Parathyroid adenoma (tissue), 2 donors: ENCODE results near the gene VIPR2.

Experiments used
- H2AFZ ChIP-seq: fragments of 300-600 bp; sonication (generic); one replicate; pipeline ENCODE4 v1.7.0; 2017; ENCODE audit warnings: antibody characterized with exemption, mild to moderate bottlenecking
- H3K27ac ChIP-seq: fragments of 300-600 bp; sonication (generic); one replicate; pipeline ENCODE4 v1.7.0; 2017
- H3K27me3 ChIP-seq: fragments of 300-600 bp; sonication (generic); one replicate; pipeline ENCODE4 v1.7.0; 2017; ENCODE audit warnings: low read length; ENCODE audit not compliant: control insufficient read depth, insufficient read depth
- H3K36me3 ChIP-seq: fragments of 300-600 bp; sonication (generic); one replicate; pipeline ENCODE4 v1.7.0; 2017; ENCODE audit warnings: low read length; ENCODE audit not compliant: control insufficient read depth, insufficient read depth
- H3K4me1 ChIP-seq: fragments of 300-600 bp; sonication (generic); one replicate; pipeline ENCODE4 v1.7.0; 2017; ENCODE audit warnings: control low read depth
- H3K4me2 ChIP-seq: fragments of 300-600 bp; sonication (generic); one replicate; pipeline ENCODE4 v1.7.0; 2017; ENCODE audit warnings: low read length
- H3K4me3 ChIP-seq: fragments of 300-600 bp; sonication (generic); one replicate; pipeline ENCODE4 v1.7.0; 2017; ENCODE audit warnings: low read depth, low read length
- H3K79me2 ChIP-seq: fragments of 300-600 bp; sonication (generic); one replicate; pipeline ENCODE4 v1.7.0; 2017; ENCODE audit warnings: control low read depth
- H3K9ac ChIP-seq: fragments of 300-600 bp; sonication (generic); one replicate; pipeline ENCODE4 v1.7.0; 2017; ENCODE audit warnings: mild to moderate bottlenecking
- H3K9me3 ChIP-seq: fragments of 300-600 bp; sonication (generic); one replicate; pipeline ENCODE4 v1.7.0; 2017; ENCODE audit warnings: low read length; ENCODE audit not compliant: control insufficient read depth
- CTCF ChIP-seq: fragments of 300-600 bp; sonication (generic); IDR thresholded peaks from one replicate; pipeline ENCODE4 v1.7.0; 2017; ENCODE audit warnings: antibody characterized with exemption, mild to moderate bottlenecking
- donor health status: primary hyperparathyroidism.

The VIPR2 gene

GRCh38 chr7:159098424-159098786, 46.3 kb downstream of the VIPR2 start:
- H3K9ac ChIP-seq, result no peak overlapping the region
- H3K4me3 ChIP-seq, result no peak overlapping the region
- H3K79me2 ChIP-seq, result no peaks in the 10 kb centered on the region
- H3K36me3 ChIP-seq, result no peaks in the 10 kb centered on the region
- no peak overlapping the region for H3K27ac ChIP-seq
- H2AFZ ChIP-seq, result no peak overlapping the region
- H3K4me2 ChIP-seq, result no peak overlapping the region
- TF ChIP-seq CTCF, result no peak
- no peaks in the 10 kb centered on the region for H3K4me1 ChIP-seq
- no peaks in the 10 kb centered on the region for H3K27me3 ChIP-seq
- no peaks in the 10 kb centered on the region for H3K9me3 ChIP-seq

GRCh38 chr7:159097661-159098423, 46.8 kb downstream of the VIPR2 start:
- no peaks in the 10 kb centered on the region for H3K9me3 ChIP-seq
- no peaks in the 10 kb centered on the region for H3K36me3 ChIP-seq
- no peak overlapping the region for H3K9ac ChIP-seq
- H3K4me3 ChIP-seq, result no peak overlapping the region
- no peak overlapping the region for H3K27ac ChIP-seq
- TF ChIP-seq CTCF, result no peak
- H3K4me1 ChIP-seq, result no peaks in the 10 kb centered on the region
- H3K27me3 ChIP-seq, result no peaks in the 10 kb centered on the region
- H3K4me2 ChIP-seq, result no peak overlapping the region
- no peak overlapping the region for H2AFZ ChIP-seq
- H3K79me2 ChIP-seq, result no peaks in the 10 kb centered on the region

GRCh38 chr7:159096736-159097581, 47.7 kb downstream of the VIPR2 start:
- TF ChIP-seq CTCF, result no peak
- Histone ChIP-seq H3K4me1 (no peaks in the 10 kb centered on the region), H3K4me3 (no peak overlapping the region), H3K79me2 (no peaks in the 10 kb centered on the region), H3K27me3 (no peaks in the 10 kb centered on the region), H3K4me2 (no peak overlapping the region), H3K9ac (no peak overlapping the region), H2AFZ (no peak overlapping the region), H3K27ac (no peak overlapping the region), H3K9me3 (no peaks in the 10 kb centered on the region), H3K36me3 (no peaks in the 10 kb centered on the region)

GRCh38 chr7:159095979-159096411, 48.7 kb downstream of the VIPR2 start:
- no peak overlapping the region for H3K4me3 ChIP-seq
- no peaks in the 10 kb centered on the region for H3K27me3 ChIP-seq
- H2AFZ ChIP-seq, result no peak overlapping the region
- H3K9me3 ChIP-seq, result no peaks in the 10 kb centered on the region
- H3K4me1 ChIP-seq, result no peaks in the 10 kb centered on the region
- no peak for TF ChIP-seq CTCF
- no peaks in the 10 kb centered on the region for H3K79me2 ChIP-seq
- no peak overlapping the region for H3K4me2 ChIP-seq
- no peaks in the 10 kb centered on the region for H3K36me3 ChIP-seq
- no peak overlapping the region for H3K9ac ChIP-seq
- H3K27ac ChIP-seq, result no peak overlapping the region
